ENCODE measurements around the gene TNFRSF19.

TNFRSF19 gene

DNA sequence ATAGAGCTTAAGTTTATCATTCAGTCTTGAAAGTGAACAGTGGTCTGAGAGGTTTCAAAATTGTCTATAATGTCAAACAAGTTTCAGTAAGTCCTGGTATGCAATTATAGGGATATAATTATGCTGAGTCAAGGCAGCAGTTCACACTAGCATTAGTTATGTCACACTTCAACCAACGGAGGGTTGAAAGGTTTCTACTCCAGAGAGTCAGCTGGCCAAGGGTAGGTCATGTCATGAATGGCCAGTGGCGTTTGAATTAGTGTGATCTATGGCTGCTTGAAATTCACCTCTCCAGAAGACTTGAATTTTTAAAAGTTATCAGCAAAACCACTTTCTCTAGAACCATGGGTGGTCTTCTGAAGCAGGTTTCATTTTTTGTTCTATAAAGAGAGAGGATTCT, 108.6 kb downstream of the TNFRSF19 start:
- Histone ChIP-seq H3K27ac (replicated peaks) (no peak overlapping the region), H3K4me3 (replicated peaks; ENCODE audit: insufficient read depth, low read length) (no peak overlapping the region), H3K27me3 (ENCODE audit: insufficient read depth, poor library complexity, severe bottlenecking) (peaks cover 4% of the 10 kb centered on the region)
- no peak for DNase-seq (ENCODE audit: low read depth in 1 of 2, low spot score in 1 of 2)
- TF ChIP-seq POLR2AphosphoS5 (IDR thresholded peaks at IDR 0.05; ENCODE audit: low read depth) (no peak), GABPA (IDR thresholded peaks at IDR 0.05; ENCODE audit: low read depth) (no peak)

GRCh38 chr13:23679220-23679619, 109.0 kb downstream of the TNFRSF19 start:
- TF ChIP-seq POLR2AphosphoS5 (IDR thresholded peaks at IDR 0.05; ENCODE audit: low read depth) (no peak), CTCF (IDR thresholded peaks at IDR 0.05; ENCODE audit: insufficient read depth, low read length) (no peak), GABPA (IDR thresholded peaks at IDR 0.05; ENCODE audit: low read depth) (no peak), SPI1 (IDR thresholded peaks at IDR 0.05; ENCODE audit: borderline replicate concordance, low read depth) (no peak)
- TF ChIP-seq, protein P1, sequence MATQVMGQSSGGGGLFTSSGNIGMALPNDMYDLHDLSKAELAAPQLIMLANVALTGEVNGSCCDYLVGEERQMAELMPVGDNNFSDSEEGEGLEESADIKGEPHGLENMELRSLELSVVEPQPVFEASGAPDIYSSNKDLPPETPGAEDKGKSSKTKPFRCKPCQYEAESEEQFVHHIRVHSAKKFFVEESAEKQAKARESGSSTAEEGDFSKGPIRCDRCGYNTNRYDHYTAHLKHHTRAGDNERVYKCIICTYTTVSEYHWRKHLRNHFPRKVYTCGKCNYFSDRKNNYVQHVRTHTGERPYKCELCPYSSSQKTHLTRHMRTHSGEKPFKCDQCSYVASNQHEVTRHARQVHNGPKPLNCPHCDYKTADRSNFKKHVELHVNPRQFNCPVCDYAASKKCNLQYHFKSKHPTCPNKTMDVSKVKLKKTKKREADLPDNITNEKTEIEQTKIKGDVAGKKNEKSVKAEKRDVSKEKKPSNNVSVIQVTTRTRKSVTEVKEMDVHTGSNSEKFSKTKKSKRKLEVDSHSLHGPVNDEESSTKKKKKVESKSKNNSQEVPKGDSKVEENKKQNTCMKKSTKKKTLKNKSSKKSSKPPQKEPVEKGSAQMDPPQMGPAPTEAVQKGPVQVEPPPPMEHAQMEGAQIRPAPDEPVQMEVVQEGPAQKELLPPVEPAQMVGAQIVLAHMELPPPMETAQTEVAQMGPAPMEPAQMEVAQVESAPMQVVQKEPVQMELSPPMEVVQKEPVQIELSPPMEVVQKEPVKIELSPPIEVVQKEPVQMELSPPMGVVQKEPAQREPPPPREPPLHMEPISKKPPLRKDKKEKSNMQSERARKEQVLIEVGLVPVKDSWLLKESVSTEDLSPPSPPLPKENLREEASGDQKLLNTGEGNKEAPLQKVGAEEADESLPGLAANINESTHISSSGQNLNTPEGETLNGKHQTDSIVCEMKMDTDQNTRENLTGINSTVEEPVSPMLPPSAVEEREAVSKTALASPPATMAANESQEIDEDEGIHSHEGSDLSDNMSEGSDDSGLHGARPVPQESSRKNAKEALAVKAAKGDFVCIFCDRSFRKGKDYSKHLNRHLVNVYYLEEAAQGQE (IDR thresholded peaks at IDR 0.05; ENCODE audit: insufficient replicate concordance, low read depth): no peak
- H3K4me3 ChIP-seq (replicated peaks; ENCODE audit: insufficient read depth, low read length): no peak overlapping the region
- no peak overlapping the region for H3K27ac ChIP-seq (replicated peaks)
- no peak for DNase-seq (ENCODE audit: low read depth in 1 of 2, low spot score in 1 of 2)
- peaks cover 5% of the 10 kb centered on the region for H3K27me3 ChIP-seq (ENCODE audit: insufficient read depth, poor library complexity, severe bottlenecking)

DNA sequence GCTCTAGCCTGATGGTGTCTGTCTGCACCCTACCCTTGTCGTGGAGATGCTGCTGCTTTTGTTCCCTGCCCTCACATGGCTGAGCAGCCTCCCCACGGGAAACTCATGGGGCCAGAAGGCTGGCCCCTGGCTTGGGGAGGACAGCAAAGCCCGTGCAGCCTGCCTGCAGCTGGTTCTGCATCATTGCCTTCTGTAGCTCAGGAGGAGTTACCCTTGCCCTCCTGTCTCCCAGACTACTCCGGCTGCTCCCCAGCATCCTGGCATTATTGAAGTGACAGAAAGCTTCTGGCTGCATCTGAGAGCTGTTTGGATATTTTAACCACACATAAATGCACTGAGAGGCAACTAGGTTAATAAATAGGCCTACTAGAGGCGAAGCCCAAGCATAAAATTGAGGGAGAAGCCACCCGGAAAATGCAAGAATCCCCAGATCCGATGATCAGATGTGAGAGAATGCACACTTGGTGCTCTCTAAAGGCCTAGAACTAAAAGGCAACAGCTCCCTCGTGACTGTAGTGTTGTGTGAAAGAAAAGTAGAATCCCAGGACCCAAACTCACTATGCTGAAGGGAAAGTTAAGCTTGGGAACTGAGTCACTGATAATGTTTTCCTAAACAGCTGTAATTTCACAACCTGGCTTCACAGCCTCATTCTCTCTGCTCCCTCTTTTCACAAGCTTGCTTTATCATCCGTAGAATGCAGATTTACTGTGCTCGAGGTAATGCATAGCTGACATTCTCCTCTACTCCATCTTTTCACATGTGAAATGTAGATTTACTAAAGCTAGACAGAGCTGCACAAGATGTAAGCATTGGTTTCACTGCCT, 110.8 kb downstream of the TNFRSF19 start:
- Histone ChIP-seq H3K27ac (replicated peaks) (no peak overlapping the region), H3K27me3 (ENCODE audit: insufficient read depth, poor library complexity, severe bottlenecking) (peaks cover 10% of the 10 kb centered on the region), H3K4me3 (replicated peaks; ENCODE audit: insufficient read depth, low read length) (no peak overlapping the region)
- DNase-seq (ENCODE audit: low read depth in 1 of 2, low spot score in 1 of 2): no peak
- TF ChIP-seq POLR2AphosphoS5 (IDR thresholded peaks at IDR 0.05; ENCODE audit: low read depth) (no peak), SPI1 (IDR thresholded peaks at IDR 0.05; ENCODE audit: borderline replicate concordance, low read depth) (no peak), GABPA (IDR thresholded peaks at IDR 0.05; ENCODE audit: low read depth) (no peak), CTCF (IDR thresholded peaks at IDR 0.05; ENCODE audit: insufficient read depth, low read length) (no peak)
- TF ChIP-seq, protein P1 (IDR thresholded peaks at IDR 0.05; ENCODE audit: insufficient replicate concordance, low read depth): no peak

DNA sequence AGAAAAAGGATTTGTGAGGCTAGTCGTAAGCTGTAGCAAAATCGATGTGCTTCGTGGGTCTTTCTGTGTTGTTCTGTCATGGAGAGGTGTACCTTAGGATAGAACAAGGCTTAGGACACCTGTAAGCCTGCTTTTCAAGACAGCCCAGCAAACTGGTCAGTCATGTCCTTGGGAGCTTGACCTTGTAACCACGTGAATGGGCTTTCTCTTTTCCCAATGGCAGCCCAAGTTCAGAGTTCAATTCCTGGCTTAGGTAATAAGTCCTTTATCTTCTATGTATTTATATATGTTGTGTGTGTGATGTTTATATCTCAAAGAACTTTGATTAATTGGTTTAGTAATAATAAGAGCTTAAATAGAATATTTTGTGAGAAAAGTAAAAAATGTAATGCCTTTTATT, 112.9 kb downstream of the TNFRSF19 start:
- no peak overlapping the region for H3K27ac ChIP-seq (replicated peaks)
- no peak for DNase-seq (ENCODE audit: low read depth in 1 of 2, low spot score in 1 of 2)
- H3K4me3 ChIP-seq (replicated peaks; ENCODE audit: insufficient read depth, low read length): no peak overlapping the region
- H3K27me3 ChIP-seq (ENCODE audit: insufficient read depth, poor library complexity, severe bottlenecking): peaks cover 10% of the 10 kb centered on the region
- TF ChIP-seq, protein P1 (IDR thresholded peaks at IDR 0.05; ENCODE audit: insufficient replicate concordance, low read depth): no peak
- no peak for TF ChIP-seq GABPA (IDR thresholded peaks at IDR 0.05; ENCODE audit: low read depth)
- no peak for TF ChIP-seq SPI1 (IDR thresholded peaks at IDR 0.05; ENCODE audit: borderline replicate concordance, low read depth)
- TF ChIP-seq CTCF (IDR thresholded peaks at IDR 0.05; ENCODE audit: insufficient read depth, low read length): no peak
- TF ChIP-seq POLR2AphosphoS5 (IDR thresholded peaks at IDR 0.05; ENCODE audit: low read depth): no peak
